SK-N-SH (cell line): ENCODE measurements around the gene IVNS1ABP.

Source experiments
- CHD2 ChIP-seq: fragments of 150-350 bp; IDR thresholded peaks from 2 replicates; pipeline ENCODE4 v1.6.1; 2018; ENCODE audit warnings: low read length; ENCODE audit not compliant: partially characterized antibody
- CTCF ChIP-seq: fragments of 200-600 bp; sonication (generic); IDR thresholded peaks from 2 replicates; pipeline ENCODE4 v1.6.1; 2017; ENCODE audit warnings: antibody characterized with exemption, mild to moderate bottlenecking, moderate library complexity
- EP300 ChIP-seq, 2 experiments: IDR thresholded peaks; 2 replicates each; pipeline versions ENCODE4 v1.4.0 to v1.6.1; 2012; ENCODE audit warnings: borderline replicate concordance in 1 of 2, low read depth in 1 of 2, low read length in 1 of 2
- POLR2AphosphoS5 ChIP-seq: IDR thresholded peaks from 2 replicates; pipeline ENCODE4 v1.6.1; 2012; ENCODE audit warnings: low read depth, low read length
- REST ChIP-seq: IDR thresholded peaks from 2 replicates; pipeline ENCODE4 v1.6.1; 2012; ENCODE audit warnings: mild to moderate bottlenecking, low read depth, low read length, moderate library complexity
- RFX5 ChIP-seq: IDR thresholded peaks from 2 replicates; pipeline ENCODE4 v1.6.1; 2012; ENCODE audit warnings: mild to moderate bottlenecking, improper control_type of control experiment, low read length
- USF1 ChIP-seq: IDR thresholded peaks from 2 replicates; pipeline ENCODE4 v1.4.0; 2012; ENCODE audit warnings: low read depth, borderline replicate concordance
- YY1 ChIP-seq: IDR thresholded peaks from 2 replicates; pipeline ENCODE4 v1.4.0; 2012; ENCODE audit warnings: low read depth, mild to moderate bottlenecking
- ZBTB33 ChIP-seq: IDR thresholded peaks from 2 replicates; pipeline ENCODE4 v1.4.0; 2012; ENCODE audit warnings: low read depth, borderline replicate concordance
- TF ChIP-seq, protein P1 (sequence below): IDR thresholded peaks from 2 replicates; pipeline ENCODE4 v1.4.0; 2012; ENCODE audit warnings: low read depth
- TF ChIP-seq, protein P2 (sequence below): fragments of 150-350 bp; IDR thresholded peaks from 2 replicates; pipeline ENCODE4 v1.6.1; 2017; ENCODE audit warnings: antibody characterized with exemption, low read length, low read depth, borderline replicate concordance

DNA sequence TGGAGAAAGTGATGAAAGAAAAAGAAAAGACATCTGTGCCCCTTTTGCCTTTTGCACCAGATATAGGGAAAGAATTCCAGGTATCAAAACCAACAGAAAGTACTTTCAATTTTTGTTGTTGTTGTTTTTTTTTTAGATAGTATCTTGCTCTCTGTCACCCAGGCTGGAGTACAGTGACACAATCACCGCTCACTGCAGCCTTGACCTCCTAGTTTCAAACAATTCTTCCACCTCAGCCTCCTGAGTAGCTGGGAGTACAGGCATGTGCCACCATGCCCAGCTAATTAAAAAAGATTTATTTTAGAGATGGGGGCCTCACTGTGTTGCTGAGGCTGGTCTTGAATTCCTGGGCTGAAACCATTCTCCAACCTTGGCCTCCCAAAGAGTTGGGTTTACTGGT is 31.3 kb upstream of the IVNS1ABP start:
- TF ChIP-seq CTCF, result no peak
- TF ChIP-seq, protein P1, sequence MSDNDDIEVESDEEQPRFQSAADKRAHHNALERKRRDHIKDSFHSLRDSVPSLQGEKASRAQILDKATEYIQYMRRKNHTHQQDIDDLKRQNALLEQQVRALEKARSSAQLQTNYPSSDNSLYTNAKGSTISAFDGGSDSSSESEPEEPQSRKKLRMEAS, result no peak
- no peak for TF ChIP-seq YY1
- TF ChIP-seq POLR2AphosphoS5, result no peak
- TF ChIP-seq USF1, result no peak
- TF ChIP-seq, protein P2, sequence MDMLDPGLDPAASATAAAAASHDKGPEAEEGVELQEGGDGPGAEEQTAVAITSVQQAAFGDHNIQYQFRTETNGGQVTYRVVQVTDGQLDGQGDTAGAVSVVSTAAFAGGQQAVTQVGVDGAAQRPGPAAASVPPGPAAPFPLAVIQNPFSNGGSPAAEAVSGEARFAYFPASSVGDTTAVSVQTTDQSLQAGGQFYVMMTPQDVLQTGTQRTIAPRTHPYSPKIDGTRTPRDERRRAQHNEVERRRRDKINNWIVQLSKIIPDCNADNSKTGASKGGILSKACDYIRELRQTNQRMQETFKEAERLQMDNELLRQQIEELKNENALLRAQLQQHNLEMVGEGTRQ, result no peak
- no peak for TF ChIP-seq EP300 (IDR thresholded peaks at IDR 0.05; ENCODE audit: borderline replicate concordance in 1 of 2, low read depth in 1 of 2, low read length in 1 of 2)
- no peak for TF ChIP-seq REST
- TF ChIP-seq ZBTB33, result no peak
- no peak for TF ChIP-seq CHD2
- TF ChIP-seq RFX5, result no peak
